ENCODE data around the gene EPS15.

DNA sequence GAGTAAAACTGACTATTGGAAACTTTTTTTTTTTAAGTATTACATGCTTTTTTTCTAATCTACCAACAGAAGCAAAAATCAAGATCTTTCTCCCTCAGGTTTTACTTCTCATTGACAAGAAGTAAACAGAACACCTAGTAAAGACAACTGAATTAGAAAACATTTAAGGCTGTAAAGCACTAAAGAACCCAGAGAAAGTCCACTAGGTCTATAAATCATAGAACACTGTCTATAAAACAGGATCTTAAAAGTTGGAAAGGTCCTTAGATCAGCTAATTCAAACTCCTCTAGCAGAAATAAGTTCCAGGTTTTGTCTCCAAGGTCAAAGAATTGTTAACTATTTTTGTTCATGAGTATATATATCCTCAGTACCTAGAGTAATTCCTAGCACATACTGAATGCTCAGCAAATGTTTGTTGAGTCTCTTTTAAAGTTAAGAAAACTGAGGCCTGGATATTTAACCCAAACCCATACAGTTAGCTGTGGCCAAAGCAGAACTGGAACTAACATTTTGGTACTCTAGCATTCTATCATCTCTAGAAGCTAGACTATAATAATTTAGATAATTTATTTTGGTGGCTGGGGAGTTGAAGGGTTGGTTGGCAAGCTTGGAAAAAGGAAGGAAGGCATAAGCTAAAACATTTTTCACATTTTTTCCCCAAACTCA is 3.0 kb downstream of the EPS15 start:
- no peak for TF ChIP-seq CTCF (IDR thresholded peaks at IDR 0.05)
- no peak for TF ChIP-seq EZH2 (IDR thresholded peaks at IDR 0.05; ENCODE audit: borderline replicate concordance, insufficient read depth, low read depth, low read length, poor library complexity, severe bottlenecking)

All from B cell (primary cell).